Measurements from ENCODE around the gene PXYLP1.

Gene PXYLP1

DNA sequence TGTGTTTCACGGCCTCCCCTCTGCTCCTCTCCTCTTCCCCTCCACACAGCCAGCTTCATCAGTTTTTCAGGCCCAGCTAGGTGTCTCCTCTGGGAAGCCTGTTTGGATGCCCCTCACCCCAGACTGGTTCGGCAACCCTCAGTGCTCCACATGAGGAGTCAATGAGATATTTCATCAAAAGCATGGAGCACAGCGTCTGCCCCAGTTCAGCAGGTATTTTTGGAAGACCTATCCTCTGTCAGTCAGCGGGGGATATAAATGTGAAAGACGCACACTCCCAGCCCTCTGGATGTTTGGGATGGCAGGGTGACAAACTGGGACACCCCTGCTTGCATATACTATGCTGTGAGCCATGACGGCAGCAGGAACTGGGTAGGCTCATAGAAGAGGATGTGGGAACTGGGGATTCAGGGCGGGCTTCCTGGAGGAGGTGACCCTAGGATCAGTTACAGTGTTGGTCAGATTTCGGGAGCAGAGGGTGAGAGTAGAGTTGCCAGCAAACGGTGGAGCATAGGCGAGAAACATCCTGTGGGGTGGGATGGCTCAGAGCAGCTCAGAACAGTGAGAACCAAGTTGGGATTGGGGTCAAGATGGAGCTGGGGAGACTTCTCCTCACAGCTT lies 42.9 kb downstream of the PXYLP1 start:
- Histone ChIP-seq H3K9ac (ENCODE audit: low read depth, low read length) (no peak overlapping the region), H3K27ac (ENCODE audit: low read depth, low read length) (no peak overlapping the region), H3K4me3 (ENCODE audit: low read depth, low read length) (no peak overlapping the region), H3K36me3 (ENCODE audit: control insufficient read depth, insufficient read depth, low read length) (0 out of 2 replicates have a peak, but pooled peaks cover 3% of the 10 kb centered on the region), H3K9me3 (ENCODE audit: control insufficient read depth, insufficient read depth, low read length) (no peaks in the 10 kb centered on the region), H3K4me1 (ENCODE audit: control insufficient read depth, insufficient read depth, low read length) (no peaks in the 10 kb centered on the region), H3K27me3 (ENCODE audit: control insufficient read depth, insufficient read depth, low read length) (no peaks in the 10 kb centered on the region)

DNA sequence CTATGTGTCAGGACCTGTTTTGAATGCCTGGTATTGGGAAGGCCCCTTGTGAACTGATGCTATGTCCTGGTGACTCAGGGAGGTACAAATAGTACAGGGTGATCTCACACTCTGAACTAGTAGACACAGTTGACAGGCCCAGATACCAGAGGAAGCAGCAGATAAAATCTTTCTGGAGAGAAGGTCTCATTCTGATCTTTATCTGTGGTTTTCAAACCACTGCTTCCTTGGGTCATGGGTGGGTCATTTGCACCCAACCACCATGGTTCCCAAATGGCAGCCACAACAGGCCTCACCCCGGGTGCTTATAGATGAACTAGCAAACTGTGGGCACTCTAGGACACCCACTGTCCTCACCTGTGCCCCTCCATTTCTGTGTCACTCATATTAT lies 43.4 kb downstream of the PXYLP1 start:
- H3K4me3 ChIP-seq (ENCODE audit: low read depth, low read length) = no peak overlapping the region
- H3K4me1 ChIP-seq (ENCODE audit: control insufficient read depth, insufficient read depth, low read length) = no peaks in the 10 kb centered on the region
- H3K27me3 ChIP-seq (ENCODE audit: control insufficient read depth, insufficient read depth, low read length) = no peaks in the 10 kb centered on the region
- H3K9me3 ChIP-seq (ENCODE audit: control insufficient read depth, insufficient read depth, low read length) = no peaks in the 10 kb centered on the region
- no peak overlapping the region for H3K27ac ChIP-seq (ENCODE audit: low read depth, low read length)
- H3K36me3 ChIP-seq (ENCODE audit: control insufficient read depth, insufficient read depth, low read length) = peaks cover 7% of the 10 kb centered on the region
- H3K9ac ChIP-seq (ENCODE audit: low read depth, low read length) = no peak overlapping the region

DNA sequence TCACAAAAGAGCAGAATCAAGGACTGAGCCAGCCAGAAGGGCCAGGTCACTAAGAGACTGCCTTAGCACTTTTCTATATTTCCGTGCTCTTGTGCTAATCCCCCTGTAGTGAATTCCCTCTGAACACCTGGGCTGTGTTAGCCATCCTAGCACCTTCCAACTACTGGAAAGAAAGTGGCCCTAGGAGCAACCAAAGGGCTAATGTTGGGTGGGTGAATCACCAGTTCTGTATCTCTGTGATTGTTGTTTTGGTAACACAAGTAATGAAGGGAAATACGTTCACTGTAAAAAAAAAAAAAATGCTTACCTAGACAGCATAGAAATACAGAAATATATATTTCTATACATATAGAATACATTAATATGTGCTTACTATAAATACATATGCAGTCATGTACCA lies 43.9 kb downstream of the PXYLP1 start:
- no peaks in the 10 kb centered on the region for H3K27me3 ChIP-seq (ENCODE audit: control insufficient read depth, insufficient read depth, low read length)
- no peak overlapping the region for H3K4me3 ChIP-seq (ENCODE audit: low read depth, low read length)
- H3K9me3 ChIP-seq (ENCODE audit: control insufficient read depth, insufficient read depth, low read length) = no peaks in the 10 kb centered on the region
- no peaks in the 10 kb centered on the region for H3K4me1 ChIP-seq (ENCODE audit: control insufficient read depth, insufficient read depth, low read length)
- H3K9ac ChIP-seq (ENCODE audit: low read depth, low read length) = no peak overlapping the region
- peaks cover 10% of the 10 kb centered on the region for H3K36me3 ChIP-seq (ENCODE audit: control insufficient read depth, insufficient read depth, low read length)
- no peak overlapping the region for H3K27ac ChIP-seq (ENCODE audit: low read depth, low read length)

DNA sequence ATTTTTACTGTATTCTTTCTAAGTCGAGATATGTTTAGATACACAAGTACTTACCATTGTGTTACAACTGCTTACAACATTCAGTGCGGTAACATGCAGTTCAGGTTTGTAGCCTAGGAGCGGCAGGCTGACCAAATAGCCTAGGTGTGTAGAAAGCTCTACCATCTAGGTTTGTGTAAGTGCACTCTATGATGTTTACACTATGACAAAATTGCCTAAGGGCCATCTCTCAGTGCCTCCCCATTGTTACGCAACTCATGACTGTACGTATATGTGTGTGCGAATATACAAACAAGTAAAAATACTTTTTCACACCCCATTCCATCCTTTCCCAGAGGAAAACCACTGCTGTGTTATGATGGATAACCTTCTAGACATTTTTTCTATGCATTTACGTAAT lies 44.3 kb downstream of the PXYLP1 start:
- Histone ChIP-seq H3K9ac (ENCODE audit: low read depth, low read length) (no peak overlapping the region), H3K36me3 (ENCODE audit: control insufficient read depth, insufficient read depth, low read length) (peaks cover 10% of the 10 kb centered on the region), H3K4me1 (ENCODE audit: control insufficient read depth, insufficient read depth, low read length) (no peaks in the 10 kb centered on the region), H3K27ac (ENCODE audit: low read depth, low read length) (no peak overlapping the region), H3K9me3 (ENCODE audit: control insufficient read depth, insufficient read depth, low read length) (no peaks in the 10 kb centered on the region), H3K4me3 (ENCODE audit: low read depth, low read length) (no peak overlapping the region), H3K27me3 (ENCODE audit: control insufficient read depth, insufficient read depth, low read length) (no peaks in the 10 kb centered on the region)

DNA sequence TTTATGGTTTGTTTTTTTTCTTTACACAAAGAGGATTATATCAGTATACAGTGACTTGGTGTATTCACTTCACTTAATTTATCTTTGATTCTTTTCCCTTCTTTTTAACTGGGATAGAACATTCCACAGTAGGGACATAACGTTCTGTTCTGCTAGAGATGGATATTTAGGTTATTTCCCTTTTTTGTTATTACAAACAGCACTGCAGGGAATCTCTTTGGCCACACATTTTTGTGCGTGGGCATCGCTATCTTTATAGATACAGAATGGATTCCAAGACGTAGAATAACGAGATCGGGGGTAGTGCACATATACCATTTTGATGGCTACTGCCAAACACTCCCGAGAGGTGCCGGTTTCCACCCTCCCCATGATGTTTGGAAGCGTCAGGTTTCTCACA lies 44.8 kb downstream of the PXYLP1 start:
- Histone ChIP-seq H3K9ac (ENCODE audit: low read depth, low read length) (no peak overlapping the region), H3K9me3 (ENCODE audit: control insufficient read depth, insufficient read depth, low read length) (no peaks in the 10 kb centered on the region), H3K4me1 (ENCODE audit: control insufficient read depth, insufficient read depth, low read length) (no peaks in the 10 kb centered on the region), H3K27me3 (ENCODE audit: control insufficient read depth, insufficient read depth, low read length) (no peaks in the 10 kb centered on the region), H3K36me3 (ENCODE audit: control insufficient read depth, insufficient read depth, low read length) (peaks cover 10% of the 10 kb centered on the region), H3K4me3 (ENCODE audit: low read depth, low read length) (no peak overlapping the region), H3K27ac (ENCODE audit: low read depth, low read length) (no peak overlapping the region)

DNA sequence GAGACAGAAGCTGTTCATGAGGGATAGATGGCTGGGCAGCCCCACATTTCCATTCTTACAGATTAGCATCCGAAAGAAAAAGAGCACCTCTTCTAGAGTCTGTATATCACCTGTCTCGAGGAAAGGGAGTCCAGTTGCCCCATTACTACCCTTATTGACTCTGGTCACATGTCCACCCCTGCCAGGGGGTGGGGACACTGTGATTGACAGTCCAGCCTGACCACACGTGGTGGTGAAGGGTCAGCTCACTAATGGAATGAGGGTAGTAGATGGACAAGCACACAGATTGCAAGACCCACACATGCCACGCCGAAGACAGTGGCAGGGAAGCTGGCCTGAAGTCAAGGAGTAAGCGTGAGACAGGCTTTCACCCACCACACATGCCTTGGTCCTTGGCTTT lies 45.8 kb downstream of the PXYLP1 start:
- Histone ChIP-seq H3K36me3 (ENCODE audit: control insufficient read depth, insufficient read depth, low read length) (peaks cover 13% of the 10 kb centered on the region), H3K9ac (ENCODE audit: low read depth, low read length) (no peak overlapping the region), H3K4me3 (ENCODE audit: low read depth, low read length) (no peak overlapping the region), H3K27me3 (ENCODE audit: control insufficient read depth, insufficient read depth, low read length) (no peaks in the 10 kb centered on the region), H3K27ac (ENCODE audit: low read depth, low read length) (no peak overlapping the region), H3K9me3 (ENCODE audit: control insufficient read depth, insufficient read depth, low read length) (no peaks in the 10 kb centered on the region), H3K4me1 (ENCODE audit: control insufficient read depth, insufficient read depth, low read length) (no peaks in the 10 kb centered on the region)

DNA sequence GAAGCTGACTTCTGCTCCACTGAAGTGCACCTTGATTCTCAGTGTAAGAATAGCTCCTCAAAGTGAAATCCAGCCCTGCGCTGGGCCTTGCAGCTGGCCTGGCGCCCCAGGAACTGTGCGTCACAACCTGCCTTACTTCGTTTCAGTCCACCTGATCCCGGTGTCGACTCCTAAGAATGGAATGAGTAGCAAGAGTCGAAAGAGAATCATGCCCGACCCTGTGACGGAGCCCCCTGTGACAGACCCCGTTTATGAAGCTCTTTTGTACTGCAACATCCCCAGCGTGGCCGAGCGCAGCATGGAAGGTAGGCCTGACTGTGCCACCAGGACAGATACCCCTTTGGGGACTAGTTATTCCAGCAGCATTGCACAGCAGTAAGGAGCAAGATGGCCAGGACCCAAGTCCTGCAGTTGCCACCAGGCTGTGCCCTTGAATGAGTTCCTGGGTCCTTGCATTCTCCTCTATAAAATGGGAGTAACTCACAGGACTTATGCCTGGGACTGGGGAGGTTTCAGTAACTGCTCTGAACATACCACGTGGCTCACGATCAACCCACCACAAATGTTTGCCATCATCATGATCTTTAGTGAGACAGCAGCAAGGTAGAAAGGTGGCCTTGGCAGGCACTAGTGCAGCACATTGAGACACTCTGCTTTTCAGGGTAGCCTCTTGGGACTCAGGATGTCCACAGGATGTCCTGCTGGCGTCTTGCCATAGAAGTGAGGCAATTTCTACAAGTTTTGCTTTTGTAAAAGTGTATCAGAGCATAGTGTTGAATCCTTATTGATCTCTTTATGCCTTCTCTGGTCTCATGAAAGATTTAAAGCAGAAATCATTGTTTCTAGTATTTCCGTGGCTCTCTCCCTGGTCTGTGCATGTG lies 46.8 kb downstream of the PXYLP1 start:
- no peaks in the 10 kb centered on the region for H3K4me1 ChIP-seq (ENCODE audit: control insufficient read depth, insufficient read depth, low read length)
- H3K4me3 ChIP-seq (ENCODE audit: low read depth, low read length) = no peak overlapping the region
- H3K9ac ChIP-seq (ENCODE audit: low read depth, low read length) = no peak overlapping the region
- no peak overlapping the region for H3K27ac ChIP-seq (ENCODE audit: low read depth, low read length)
- peaks cover 13% of the 10 kb centered on the region for H3K36me3 ChIP-seq (ENCODE audit: control insufficient read depth, insufficient read depth, low read length)
- H3K9me3 ChIP-seq (ENCODE audit: control insufficient read depth, insufficient read depth, low read length) = no peaks in the 10 kb centered on the region
- no peaks in the 10 kb centered on the region for H3K27me3 ChIP-seq (ENCODE audit: control insufficient read depth, insufficient read depth, low read length)

DNA sequence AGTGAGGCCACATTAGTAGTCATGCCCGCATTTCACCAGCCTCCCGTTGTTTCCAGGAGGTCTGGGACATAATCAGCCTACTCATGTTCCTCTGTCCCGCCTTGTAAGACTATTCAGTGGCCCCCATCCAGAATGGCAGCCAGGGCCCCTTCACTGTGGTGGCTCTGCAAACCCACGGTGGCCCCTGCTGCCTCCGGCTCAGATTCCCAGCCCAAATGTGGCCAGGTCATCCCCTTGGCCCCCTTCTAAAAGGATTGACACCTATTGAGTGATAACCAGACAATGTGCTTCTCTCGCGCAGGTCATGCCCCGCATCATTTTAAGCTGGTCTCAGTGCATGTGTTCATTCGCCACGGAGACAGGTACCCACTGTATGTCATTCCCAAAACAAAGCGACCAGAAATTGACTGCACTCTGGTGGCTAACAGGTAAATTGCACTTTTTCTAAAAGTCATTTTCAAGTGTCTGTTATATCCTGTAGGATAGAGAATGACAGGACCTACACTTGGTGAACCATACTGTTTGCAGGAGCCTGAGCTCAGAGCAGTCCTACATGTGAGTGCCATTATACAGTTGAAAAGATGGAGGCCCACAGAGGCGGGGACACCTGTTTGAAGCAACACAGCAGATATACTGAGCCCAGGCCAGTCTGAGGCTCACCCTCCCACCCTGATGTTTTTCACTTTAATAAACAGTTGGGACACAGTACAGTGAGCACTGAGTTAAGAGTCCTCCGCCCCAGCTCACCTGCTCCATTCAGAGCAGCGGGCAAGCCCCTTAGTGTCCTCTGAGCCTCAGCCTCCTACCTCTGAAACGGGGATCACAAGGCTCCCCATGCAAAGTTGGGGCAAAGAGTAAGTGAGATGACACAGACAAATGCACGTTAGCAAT lies 47.7 kb downstream of the PXYLP1 start:
- no peaks in the 10 kb centered on the region for H3K4me1 ChIP-seq (ENCODE audit: control insufficient read depth, insufficient read depth, low read length)
- no peaks in the 10 kb centered on the region for H3K27me3 ChIP-seq (ENCODE audit: control insufficient read depth, insufficient read depth, low read length)
- peaks cover 13% of the 10 kb centered on the region for H3K36me3 ChIP-seq (ENCODE audit: control insufficient read depth, insufficient read depth, low read length)
- H3K9me3 ChIP-seq (ENCODE audit: control insufficient read depth, insufficient read depth, low read length) = no peaks in the 10 kb centered on the region
- no peak overlapping the region for H3K4me3 ChIP-seq (ENCODE audit: low read depth, low read length)
- H3K9ac ChIP-seq (ENCODE audit: low read depth, low read length) = no peak overlapping the region
- H3K27ac ChIP-seq (ENCODE audit: low read depth, low read length) = no peak overlapping the region

DNA sequence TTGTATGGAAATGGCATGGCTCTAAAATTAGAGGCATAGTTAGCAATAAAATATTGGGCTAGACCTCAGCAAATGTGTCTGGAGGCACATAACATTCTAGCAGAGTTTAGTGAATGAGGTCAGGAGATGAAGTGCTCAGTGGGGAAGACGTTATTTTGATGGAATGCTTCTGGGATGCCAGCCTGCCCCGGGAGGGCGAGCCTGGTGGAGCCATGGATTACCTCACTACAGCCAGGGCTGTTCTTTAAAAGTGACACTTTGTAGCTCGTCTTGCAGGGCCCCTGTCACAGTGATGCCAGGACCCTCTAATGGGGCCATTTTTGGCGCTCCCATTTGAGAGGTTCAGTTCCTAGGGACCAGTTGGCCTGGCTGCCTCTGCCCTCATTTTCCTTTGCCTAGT lies 48.5 kb downstream of the PXYLP1 start:
- Histone ChIP-seq H3K36me3 (ENCODE audit: control insufficient read depth, insufficient read depth, low read length) (peaks cover 15% of the 10 kb centered on the region), H3K4me3 (ENCODE audit: low read depth, low read length) (no peak overlapping the region), H3K27me3 (ENCODE audit: control insufficient read depth, insufficient read depth, low read length) (no peaks in the 10 kb centered on the region), H3K4me1 (ENCODE audit: control insufficient read depth, insufficient read depth, low read length) (no peaks in the 10 kb centered on the region), H3K9me3 (ENCODE audit: control insufficient read depth, insufficient read depth, low read length) (no peaks in the 10 kb centered on the region), H3K9ac (ENCODE audit: low read depth, low read length) (no peak overlapping the region), H3K27ac (ENCODE audit: low read depth, low read length) (no peak overlapping the region)

DNA sequence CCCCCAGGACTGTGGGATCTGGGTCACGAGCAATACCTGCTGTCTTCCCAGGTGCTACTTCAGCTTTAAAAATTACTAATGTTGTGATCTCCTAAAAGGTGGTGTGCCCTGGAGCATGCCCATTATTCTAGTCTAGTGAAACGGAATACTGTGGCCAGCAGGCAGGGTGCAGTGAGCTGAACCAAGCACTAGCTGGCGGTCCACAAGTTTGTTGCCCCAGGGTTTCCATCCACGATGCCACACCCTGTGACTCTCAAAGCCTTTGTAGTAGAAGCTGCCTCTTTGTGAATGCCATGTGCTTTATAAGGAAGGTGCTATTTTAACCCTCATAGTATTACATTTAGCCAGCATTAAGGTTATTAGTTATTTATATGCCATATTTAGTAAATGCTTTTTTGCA lies 49.1 kb downstream of the PXYLP1 start:
- Histone ChIP-seq H3K36me3 (ENCODE audit: control insufficient read depth, insufficient read depth, low read length) (peaks cover 15% of the 10 kb centered on the region), H3K9ac (ENCODE audit: low read depth, low read length) (no peak overlapping the region), H3K4me1 (ENCODE audit: control insufficient read depth, insufficient read depth, low read length) (no peaks in the 10 kb centered on the region), H3K9me3 (ENCODE audit: control insufficient read depth, insufficient read depth, low read length) (no peaks in the 10 kb centered on the region), H3K27me3 (ENCODE audit: control insufficient read depth, insufficient read depth, low read length) (no peaks in the 10 kb centered on the region), H3K4me3 (ENCODE audit: low read depth, low read length) (no peak overlapping the region), H3K27ac (ENCODE audit: low read depth, low read length) (no peak overlapping the region)

DNA sequence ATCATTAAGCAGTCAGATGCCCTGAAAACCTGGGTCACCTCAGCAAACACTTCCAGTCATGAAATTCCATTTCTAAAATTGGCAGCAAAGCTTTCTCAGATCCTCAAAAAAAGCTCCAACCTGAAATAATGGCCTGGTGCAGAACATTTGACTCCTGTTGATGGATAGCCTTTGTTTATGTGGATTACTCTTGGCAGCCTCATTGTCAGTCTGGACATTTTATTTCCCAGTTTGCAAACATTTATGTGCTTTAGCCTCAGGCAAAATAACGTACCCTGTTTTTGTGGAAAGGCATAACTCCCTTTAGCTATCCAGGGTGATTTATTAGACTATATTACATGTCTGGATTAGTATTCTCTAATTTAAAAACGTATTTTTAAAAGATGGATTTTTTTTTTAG lies 53.9 kb downstream of the PXYLP1 start:
- H3K9ac ChIP-seq (ENCODE audit: low read depth, low read length) = no peak overlapping the region
- H3K4me1 ChIP-seq (ENCODE audit: control insufficient read depth, insufficient read depth, low read length) = no peaks in the 10 kb centered on the region
- H3K27ac ChIP-seq (ENCODE audit: low read depth, low read length) = no peak overlapping the region
- H3K36me3 ChIP-seq (ENCODE audit: control insufficient read depth, insufficient read depth, low read length) = peaks cover 32% of the 10 kb centered on the region
- H3K4me3 ChIP-seq (ENCODE audit: low read depth, low read length) = no peak overlapping the region
- H3K27me3 ChIP-seq (ENCODE audit: control insufficient read depth, insufficient read depth, low read length) = no peaks in the 10 kb centered on the region
- no peaks in the 10 kb centered on the region for H3K9me3 ChIP-seq (ENCODE audit: control insufficient read depth, insufficient read depth, low read length)
